ENCODE data around the gene ATP8B4. TPM values are rescaled to one million over a fixed set of nuclear protein-coding genes. Genes with fewer than 3 reads are reported as not detected.

Gene ATP8B4
- total RNA-seq, 1 donor from 2014 or later, result 0.98 TPM

DNA sequence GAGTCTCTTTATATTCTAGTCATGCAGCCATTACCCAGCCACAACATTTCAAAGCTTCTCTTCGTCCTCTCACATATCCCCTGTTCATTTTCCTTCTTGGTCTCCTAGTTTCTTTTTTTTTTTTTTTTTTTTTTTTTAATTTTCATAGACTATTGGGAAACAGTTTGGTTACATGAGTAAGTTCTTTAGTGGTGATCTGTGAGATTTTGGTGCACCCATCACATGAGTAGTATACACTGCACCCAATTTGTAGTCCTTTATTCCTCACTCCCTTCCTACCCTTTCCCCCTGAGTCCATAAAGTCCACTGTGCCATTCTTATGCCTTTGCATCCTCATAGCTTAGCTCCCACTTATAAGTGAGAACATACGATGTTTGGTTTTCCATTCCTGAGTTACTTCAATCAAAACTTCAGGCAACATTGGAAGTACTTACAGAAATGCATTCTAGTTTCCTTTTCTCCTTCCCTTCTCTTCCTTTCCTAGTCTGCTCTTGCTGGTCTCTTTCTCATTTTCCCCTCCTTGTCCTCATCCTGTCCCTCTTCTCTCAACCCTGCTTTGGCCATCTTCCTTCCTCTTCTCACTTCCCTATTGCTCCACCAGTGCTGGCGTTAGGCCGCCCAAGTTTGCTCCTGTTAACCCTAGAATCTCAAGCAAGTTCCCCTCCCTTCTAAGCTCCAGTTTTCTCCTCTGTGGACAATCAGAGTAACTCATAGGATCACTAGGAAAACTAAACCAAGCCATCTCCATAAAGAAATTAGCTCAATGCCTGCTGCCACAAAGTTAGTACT, 4.8 kb downstream of the ATP8B4 start:
- Mint-ChIP-seq H3K4me3 (ENCODE audit: low read depth) (no peak overlapping the region), H3K27ac (no peak overlapping the region), H3K36me3 (ENCODE audit: insufficient read depth) (no peaks in the 10 kb centered on the region), H3K9me3 (ENCODE audit: low read depth) (no peaks in the 10 kb centered on the region), H3K27me3 (no peaks in the 10 kb centered on the region), H3K4me1 (ENCODE audit: low read depth) (no peaks in the 10 kb centered on the region)
- TF ChIP-seq, protein P1, sequence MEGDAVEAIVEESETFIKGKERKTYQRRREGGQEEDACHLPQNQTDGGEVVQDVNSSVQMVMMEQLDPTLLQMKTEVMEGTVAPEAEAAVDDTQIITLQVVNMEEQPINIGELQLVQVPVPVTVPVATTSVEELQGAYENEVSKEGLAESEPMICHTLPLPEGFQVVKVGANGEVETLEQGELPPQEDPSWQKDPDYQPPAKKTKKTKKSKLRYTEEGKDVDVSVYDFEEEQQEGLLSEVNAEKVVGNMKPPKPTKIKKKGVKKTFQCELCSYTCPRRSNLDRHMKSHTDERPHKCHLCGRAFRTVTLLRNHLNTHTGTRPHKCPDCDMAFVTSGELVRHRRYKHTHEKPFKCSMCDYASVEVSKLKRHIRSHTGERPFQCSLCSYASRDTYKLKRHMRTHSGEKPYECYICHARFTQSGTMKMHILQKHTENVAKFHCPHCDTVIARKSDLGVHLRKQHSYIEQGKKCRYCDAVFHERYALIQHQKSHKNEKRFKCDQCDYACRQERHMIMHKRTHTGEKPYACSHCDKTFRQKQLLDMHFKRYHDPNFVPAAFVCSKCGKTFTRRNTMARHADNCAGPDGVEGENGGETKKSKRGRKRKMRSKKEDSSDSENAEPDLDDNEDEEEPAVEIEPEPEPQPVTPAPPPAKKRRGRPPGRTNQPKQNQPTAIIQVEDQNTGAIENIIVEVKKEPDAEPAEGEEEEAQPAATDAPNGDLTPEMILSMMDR (IDR thresholded peaks at IDR 0.05; ENCODE audit: unreplicated experiment), result no peak
- DNase-seq (ENCODE audit: low spot score, unreplicated experiment), result no peak

DNA sequence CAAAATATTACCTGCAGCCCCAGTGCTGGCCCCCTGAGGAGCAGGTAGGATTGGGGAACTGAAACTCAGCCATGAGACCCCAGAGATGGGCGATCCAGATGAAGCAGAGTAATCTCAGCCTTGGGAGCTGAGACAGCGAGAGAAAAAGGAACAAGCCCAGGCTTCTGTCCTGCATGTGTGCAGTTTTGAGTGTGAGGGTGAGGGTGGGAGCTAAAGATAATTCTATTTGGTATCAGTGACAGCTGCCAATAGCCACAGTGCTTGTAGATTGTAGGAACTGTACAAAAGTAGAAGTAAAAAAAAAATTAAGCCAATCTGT, 5.9 kb downstream of the ATP8B4 start:
- no peaks in the 10 kb centered on the region for H3K4me1 Mint-ChIP-seq (ENCODE audit: low read depth)
- H3K9me3 Mint-ChIP-seq (ENCODE audit: low read depth), result no peaks in the 10 kb centered on the region
- no peak overlapping the region for H3K4me3 Mint-ChIP-seq (ENCODE audit: low read depth)
- H3K27me3 Mint-ChIP-seq, result no peaks in the 10 kb centered on the region
- TF ChIP-seq, protein P1 (IDR thresholded peaks at IDR 0.05; ENCODE audit: unreplicated experiment), result no peak
- no peak overlapping the region for H3K27ac Mint-ChIP-seq
- no peaks in the 10 kb centered on the region for H3K36me3 Mint-ChIP-seq (ENCODE audit: insufficient read depth)
- DNase-seq (ENCODE audit: low spot score, unreplicated experiment), result no peak

DNA sequence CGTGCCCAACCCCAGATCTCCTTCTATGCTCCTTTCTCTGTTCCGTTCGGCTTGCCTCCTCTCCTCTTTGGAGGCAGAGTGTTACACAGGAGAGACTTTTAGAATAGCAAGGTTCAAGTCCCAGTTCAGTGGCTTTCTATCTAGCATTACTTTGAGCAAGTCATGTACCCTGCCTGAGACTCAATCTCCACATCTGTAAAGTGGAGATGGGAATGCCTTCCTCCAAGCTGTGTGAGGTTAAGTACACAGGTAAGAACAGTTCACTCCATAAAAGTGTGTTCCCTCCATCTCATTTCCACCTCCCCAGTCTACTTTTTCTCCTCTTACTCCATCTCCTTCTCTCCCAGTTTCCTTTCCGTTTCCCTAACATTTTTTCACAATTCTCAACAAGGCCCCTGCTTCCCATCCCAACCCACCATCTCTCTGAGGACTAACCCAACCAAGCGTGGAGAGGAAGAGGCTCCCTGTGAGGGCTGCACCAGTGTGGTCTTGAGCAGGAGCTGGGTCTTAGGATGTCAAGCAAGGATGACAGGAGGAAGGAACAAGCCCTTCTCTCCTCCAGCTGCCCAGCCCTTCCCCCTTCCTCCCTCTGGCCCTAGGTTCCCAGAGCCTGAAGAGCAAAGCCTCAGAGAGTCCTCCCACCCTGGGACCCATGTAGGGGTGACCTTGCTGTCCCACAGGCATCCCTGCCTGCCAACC, 6.4 kb downstream of the ATP8B4 start:
- Mint-ChIP-seq H3K9me3 (ENCODE audit: low read depth) (no peaks in the 10 kb centered on the region), H3K36me3 (ENCODE audit: insufficient read depth) (no peaks in the 10 kb centered on the region), H3K4me1 (ENCODE audit: low read depth) (no peaks in the 10 kb centered on the region), H3K4me3 (ENCODE audit: low read depth) (no peak overlapping the region), H3K27ac (no peak overlapping the region), H3K27me3 (no peaks in the 10 kb centered on the region)
- no peak for DNase-seq (ENCODE audit: low spot score, unreplicated experiment)
- TF ChIP-seq, protein P1 (IDR thresholded peaks at IDR 0.05; ENCODE audit: unreplicated experiment), result no peak

DNA sequence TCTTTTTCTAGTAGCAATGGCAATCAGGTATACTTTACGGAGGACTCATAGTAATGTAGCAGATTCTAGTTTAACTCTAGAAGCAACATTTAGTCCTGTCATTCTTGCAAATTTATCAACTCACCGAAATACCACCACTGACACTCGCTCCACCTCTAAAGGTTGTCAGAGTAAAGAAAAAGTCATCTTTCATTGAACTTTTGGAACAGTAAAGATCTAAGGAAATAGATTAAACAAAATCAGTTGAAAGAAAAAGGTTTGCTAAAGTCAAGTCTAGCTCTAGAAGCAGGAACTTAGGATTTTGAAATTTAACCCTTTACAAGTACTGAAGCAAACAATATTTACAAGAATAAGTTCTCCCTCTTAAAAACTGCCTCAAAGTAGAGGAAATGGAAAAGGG, 8.7 kb downstream of the ATP8B4 start:
- DNase-seq (ENCODE audit: low spot score, unreplicated experiment), result no peak
- TF ChIP-seq, protein P1 (IDR thresholded peaks at IDR 0.05; ENCODE audit: unreplicated experiment), result no peak
- Mint-ChIP-seq H3K27me3 (no peaks in the 10 kb centered on the region), H3K4me3 (ENCODE audit: low read depth) (no peak overlapping the region), H3K36me3 (ENCODE audit: insufficient read depth) (no peaks in the 10 kb centered on the region), H3K27ac (no peak overlapping the region), H3K4me1 (ENCODE audit: low read depth) (no peaks in the 10 kb centered on the region), H3K9me3 (ENCODE audit: low read depth) (no peaks in the 10 kb centered on the region)

DNA sequence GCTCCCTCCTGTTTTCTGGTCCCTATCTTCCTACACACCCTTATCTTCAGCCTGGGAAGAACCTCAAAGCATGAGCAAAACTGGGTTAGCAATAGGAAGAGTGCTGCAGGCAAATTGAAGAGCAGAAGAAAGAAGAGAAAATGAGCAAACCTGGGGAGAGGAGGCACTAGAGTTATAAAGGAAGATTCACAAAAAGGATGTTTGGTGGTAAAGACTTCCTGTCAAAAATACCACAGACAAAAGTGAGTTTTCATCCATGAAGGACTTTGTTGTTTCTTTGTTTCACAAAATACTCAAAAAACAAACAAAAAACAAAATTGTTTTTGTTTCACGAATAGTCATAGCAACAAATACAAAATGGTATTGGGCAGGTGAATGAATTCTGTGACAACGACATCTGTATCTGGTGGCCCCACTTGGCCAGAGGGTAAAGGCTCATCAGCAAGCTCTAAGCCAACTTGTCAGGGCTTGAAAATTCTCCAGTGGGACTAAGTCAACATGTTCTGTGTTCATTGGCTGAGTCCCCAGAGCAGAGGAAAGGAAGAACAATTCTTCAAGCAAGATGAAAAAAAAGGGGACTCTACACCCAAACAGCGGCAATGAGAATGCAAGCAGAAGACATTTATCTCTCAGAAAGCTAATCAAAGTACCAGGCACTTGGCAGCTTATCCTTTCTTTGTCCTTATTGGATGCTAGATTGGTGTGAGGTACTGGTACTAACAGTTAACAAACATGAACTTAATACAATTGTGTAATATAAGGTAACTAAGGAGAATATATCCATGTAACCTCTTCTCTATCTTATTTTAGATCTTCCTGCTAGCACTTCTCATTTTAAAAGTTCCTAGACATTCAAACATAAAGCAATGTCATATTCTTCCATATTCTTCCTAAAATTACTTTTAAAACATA, 9.7 kb downstream of the ATP8B4 start:
- Mint-ChIP-seq H3K27ac (no peak overlapping the region), H3K9me3 (ENCODE audit: low read depth) (no peaks in the 10 kb centered on the region), H3K4me1 (ENCODE audit: low read depth) (no peaks in the 10 kb centered on the region), H3K36me3 (ENCODE audit: insufficient read depth) (no peaks in the 10 kb centered on the region), H3K27me3 (no peaks in the 10 kb centered on the region), H3K4me3 (ENCODE audit: low read depth) (no peak overlapping the region)
- no peak for DNase-seq (ENCODE audit: low spot score, unreplicated experiment)
- TF ChIP-seq, protein P1 (IDR thresholded peaks at IDR 0.05; ENCODE audit: unreplicated experiment), result no peak
